GM13977 (cell line): ENCODE results near the gene UNC5CL.

ENCODE experiments used
- DNase-seq: peaks from one replicate; pipeline ENCODE4 v3.0.0; 2012; ENCODE audit warnings: low spot score
- in situ Hi-C: fragments of 300-500 bp; cut with MboI; formaldehyde crosslinking; loops from one replicate; pipeline ENCODE4 v1.12.0; 2022; ENCODE audit warnings: low sequenced_read_pairs, low pct_unique_long_range_greater_than_20kb, mixed read lengths, inconsistent platforms; ENCODE audit not compliant: unreplicated experiment
- TF ChIP-seq, protein P1 (sequence below): IDR thresholded peaks from 2 replicates; pipeline ENCODE4 v1.5.1; 2012; ENCODE audit warnings: mild to moderate bottlenecking, control low read depth; ENCODE audit not compliant: insufficient read depth; ENCODE audit errors: extremely low read depth, missing control alignments

The UNC5CL gene

GRCh38 chr6:41049955-41050354 is 10.9 kb upstream of the UNC5CL start:
- in situ Hi-C loops: no loop called here
- TF ChIP-seq, protein P1, sequence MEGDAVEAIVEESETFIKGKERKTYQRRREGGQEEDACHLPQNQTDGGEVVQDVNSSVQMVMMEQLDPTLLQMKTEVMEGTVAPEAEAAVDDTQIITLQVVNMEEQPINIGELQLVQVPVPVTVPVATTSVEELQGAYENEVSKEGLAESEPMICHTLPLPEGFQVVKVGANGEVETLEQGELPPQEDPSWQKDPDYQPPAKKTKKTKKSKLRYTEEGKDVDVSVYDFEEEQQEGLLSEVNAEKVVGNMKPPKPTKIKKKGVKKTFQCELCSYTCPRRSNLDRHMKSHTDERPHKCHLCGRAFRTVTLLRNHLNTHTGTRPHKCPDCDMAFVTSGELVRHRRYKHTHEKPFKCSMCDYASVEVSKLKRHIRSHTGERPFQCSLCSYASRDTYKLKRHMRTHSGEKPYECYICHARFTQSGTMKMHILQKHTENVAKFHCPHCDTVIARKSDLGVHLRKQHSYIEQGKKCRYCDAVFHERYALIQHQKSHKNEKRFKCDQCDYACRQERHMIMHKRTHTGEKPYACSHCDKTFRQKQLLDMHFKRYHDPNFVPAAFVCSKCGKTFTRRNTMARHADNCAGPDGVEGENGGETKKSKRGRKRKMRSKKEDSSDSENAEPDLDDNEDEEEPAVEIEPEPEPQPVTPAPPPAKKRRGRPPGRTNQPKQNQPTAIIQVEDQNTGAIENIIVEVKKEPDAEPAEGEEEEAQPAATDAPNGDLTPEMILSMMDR: no peak

GRCh38 chr6:41049521-41049920 is 10.5 kb upstream of the UNC5CL start:
- in situ Hi-C loops: no loop called here
- DNase-seq: no peak
- TF ChIP-seq, protein P1: no peak

More at GRCh38 chr6:41049955-41050354, 10.9 kb upstream of the UNC5CL start:
- DNase-seq: no peak

GRCh38 chr6:41047745-41048732 is 9.0 kb upstream of the UNC5CL start:
- DNase-seq: no peak
- TF ChIP-seq, protein P1: no peak
- in situ Hi-C loops: no loop called here

GRCh38 chr6:41047306-41047705 is 8.3 kb upstream of the UNC5CL start:
- in situ Hi-C loops: no loop called here
- DNase-seq: no peak
- TF ChIP-seq, protein P1: no peak

DNA sequence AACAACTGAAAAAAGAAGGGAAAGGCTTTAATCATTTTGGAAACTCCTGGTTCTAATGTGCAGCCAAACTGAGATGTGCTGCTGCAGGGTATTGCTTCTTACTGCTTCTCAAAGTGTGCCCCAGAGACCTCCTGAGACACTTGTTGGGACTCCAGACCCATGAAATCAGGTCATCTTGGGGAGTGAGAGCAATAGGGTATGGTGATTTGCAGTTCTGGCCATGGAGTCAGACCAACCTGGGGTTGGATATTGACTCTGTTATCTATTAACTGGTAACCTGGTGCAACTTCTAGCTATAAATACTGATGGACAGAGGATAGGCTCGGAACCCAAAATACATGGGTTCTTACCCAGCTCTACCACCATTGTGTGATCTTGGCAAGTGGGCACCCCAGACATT is 7.1 kb upstream of the UNC5CL start:
- TF ChIP-seq, protein P1: no peak
- no peak for DNase-seq
- in situ Hi-C loops: no loop called here

DNA sequence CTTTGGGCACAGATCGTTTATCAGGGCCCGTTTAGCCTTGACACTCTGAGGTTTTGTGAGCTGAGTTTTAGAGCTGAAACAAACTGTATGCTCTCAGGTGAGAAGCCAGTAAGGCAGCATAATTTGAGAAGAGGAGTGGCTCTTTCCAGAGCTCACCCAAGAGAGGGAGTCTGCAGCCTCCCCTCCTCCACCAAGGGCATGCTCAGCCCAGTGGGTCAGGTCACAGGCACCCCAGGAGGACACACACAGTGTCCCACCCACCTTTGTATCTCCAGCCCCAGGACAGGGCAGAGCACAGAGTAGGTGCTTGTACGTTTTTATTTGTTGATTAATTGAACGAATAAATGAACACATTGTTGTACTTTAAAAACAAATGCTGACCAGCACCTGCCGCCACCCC is 6.6 kb upstream of the UNC5CL start:
- DNase-seq: no peak
- TF ChIP-seq, protein P1: no peak
- in situ Hi-C loops: no loop called here
